Daoy (cell line): ENCODE data around the gene C11orf97. TPM values are rescaled to one million over a fixed set of nuclear protein-coding genes. Genes with fewer than 3 reads are reported as not detected.
"Not testable (repeated sequence)": the region's sequence is repeated elsewhere in the genome, so short reads cannot be mapped to it uniquely, and the experiment has no call there.

ENCODE experiments used
- DNase-seq: peaks from one replicate; pipeline ENCODE4 v3.0.0-alpha.2; 2015; ENCODE audit warnings: low read depth
- total RNA-seq: library from RNA; depleted of rRNA; stranded (reverse); fragments of >200 nt; shearing (Covaris generic); gene quantifications from 2 replicates; pipeline ENCODE4 v1.2.3, GENCODE V29; 2014

C11orf97 gene
- total RNA-seq, 1 experiment from 2014 or later = not detected

DNA sequence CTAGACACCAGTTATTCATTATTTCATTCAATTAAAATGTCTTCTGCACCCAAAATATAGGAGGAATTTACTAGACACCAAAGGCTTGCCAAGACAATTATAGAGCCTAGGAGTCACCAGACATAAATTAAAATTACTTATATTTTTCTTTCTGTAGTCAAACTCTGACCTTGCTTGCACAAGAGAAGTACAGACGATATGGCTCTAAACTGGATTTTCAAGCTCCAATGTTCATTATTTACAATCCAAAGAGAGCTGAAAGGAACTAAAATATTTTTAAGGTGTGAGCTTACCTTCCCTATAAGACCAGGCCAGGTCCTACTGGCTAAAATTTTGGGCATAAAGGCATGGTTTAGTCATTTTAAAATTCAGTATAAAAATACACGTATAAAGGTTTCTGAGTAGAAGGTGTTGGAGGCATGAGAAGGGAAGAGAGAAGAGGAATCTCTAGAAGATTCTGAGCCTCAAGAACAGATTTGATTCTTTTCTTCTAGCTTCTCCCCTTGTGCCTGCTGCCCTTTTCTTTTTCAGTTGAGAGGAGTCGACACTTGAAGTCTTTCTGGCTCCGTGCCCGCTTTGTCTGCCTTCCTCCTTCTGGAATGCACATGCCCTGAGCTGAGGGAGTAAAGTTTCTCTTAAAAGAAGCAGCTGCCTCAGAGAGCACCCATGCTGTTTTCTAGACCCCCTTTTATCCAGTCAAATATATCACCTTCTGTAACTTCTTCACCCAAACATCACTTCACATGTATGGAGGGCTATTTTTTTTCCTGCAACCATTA, 13.5 kb downstream of the C11orf97 start:
- DNase-seq = peak; percentile 72

- no peak for DNase-seq
Measured at GRCh38 chr11:94526645-94527438, 14.6 kb downstream of the C11orf97 start.

GRCh38 chr11:94528551-94528950, 16.3 kb downstream of the C11orf97 start:
- DNase-seq = no peak

DNA sequence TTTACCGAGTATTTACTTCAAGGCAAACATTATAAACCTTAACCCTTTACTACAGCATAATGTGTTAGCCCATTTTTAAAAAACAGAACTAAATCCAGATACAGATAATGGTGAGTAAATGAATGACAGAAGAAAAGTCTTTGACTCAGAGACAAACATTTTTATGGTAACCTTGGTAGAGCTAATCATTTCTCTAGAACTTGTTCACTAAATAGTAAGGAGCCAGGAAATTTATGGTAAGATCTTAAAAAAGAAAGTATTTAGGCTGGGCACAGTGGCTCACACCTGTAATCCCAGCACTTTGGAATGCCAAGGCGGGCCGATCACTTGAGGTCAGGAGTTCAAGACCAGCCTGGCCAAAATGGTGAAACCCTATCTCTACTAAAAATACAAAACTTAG, 19.9 kb downstream of the C11orf97 start:
- no peak for DNase-seq

- no peak for DNase-seq
Measured at GRCh38 chr11:94533206-94533605, 20.9 kb downstream of the C11orf97 start.

GRCh38 chr11:94533696-94534630, 21.7 kb downstream of the C11orf97 start:
- DNase-seq = no peak

DNA sequence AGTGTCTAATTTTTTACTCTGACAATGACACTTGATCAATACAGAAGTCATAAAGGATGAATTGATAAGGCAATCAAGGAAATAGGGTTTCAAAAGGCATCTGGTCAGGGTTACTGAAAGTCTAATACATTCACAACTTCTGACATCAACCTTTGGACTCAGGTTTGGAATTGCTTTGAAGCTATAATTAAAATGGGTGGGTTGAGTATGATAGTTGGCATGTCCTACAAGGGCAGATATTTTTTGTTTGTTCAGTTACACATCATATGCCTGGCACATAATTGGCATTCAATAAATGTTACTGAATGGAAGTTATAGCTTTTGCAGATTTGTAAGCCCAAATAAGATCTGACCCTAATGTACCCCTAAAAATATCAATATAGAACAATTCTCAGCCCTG, 24.1 kb downstream of the C11orf97 start:
- DNase-seq = no peak

- DNase-seq = no peak
Measured at GRCh38 chr11:94537031-94537600, 24.9 kb downstream of the C11orf97 start.

DNA sequence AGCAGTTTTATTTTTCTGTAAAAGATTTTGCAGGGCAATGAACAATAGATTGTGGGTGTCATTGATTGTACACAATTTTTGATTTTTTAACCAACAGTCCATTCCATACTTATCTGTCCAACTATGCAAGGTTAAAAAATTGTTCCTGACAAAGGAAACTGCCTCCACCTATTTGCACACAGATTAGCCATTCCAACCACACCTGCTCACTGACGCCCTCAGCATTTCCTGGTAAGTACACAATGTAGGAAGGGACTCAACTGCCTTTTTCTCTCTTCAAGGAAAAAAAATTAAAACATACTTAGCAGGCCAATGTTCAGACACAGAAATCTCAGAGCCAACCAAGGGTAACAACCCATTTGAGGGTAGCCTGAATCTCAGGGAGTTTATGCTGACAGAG, 27.2 kb downstream of the C11orf97 start:
- no peak for DNase-seq

GRCh38 chr11:94543695-94544645, 31.7 kb downstream of the C11orf97 start, which contains the start of gene FUT4:
FUT4 (plus strand) TSS chr11:94543921; CDS start chr11:94544134, 213 bp downstream.
- peak; percentile 90 for DNase-seq

DNA sequence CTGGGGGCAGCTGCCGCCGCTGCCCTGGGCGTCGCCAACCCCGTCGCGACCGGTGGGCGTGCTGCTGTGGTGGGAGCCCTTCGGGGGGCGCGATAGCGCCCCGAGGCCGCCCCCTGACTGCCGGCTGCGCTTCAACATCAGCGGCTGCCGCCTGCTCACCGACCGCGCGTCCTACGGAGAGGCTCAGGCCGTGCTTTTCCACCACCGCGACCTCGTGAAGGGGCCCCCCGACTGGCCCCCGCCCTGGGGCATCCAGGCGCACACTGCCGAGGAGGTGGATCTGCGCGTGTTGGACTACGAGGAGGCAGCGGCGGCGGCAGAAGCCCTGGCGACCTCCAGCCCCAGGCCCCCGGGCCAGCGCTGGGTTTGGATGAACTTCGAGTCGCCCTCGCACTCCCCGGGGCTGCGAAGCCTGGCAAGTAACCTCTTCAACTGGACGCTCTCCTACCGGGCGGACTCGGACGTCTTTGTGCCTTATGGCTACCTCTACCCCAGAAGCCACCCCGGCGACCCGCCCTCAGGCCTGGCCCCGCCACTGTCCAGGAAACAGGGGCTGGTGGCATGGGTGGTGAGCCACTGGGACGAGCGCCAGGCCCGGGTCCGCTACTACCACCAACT, 32.5 kb downstream of the C11orf97 start:
- no peak for DNase-seq

DNA sequence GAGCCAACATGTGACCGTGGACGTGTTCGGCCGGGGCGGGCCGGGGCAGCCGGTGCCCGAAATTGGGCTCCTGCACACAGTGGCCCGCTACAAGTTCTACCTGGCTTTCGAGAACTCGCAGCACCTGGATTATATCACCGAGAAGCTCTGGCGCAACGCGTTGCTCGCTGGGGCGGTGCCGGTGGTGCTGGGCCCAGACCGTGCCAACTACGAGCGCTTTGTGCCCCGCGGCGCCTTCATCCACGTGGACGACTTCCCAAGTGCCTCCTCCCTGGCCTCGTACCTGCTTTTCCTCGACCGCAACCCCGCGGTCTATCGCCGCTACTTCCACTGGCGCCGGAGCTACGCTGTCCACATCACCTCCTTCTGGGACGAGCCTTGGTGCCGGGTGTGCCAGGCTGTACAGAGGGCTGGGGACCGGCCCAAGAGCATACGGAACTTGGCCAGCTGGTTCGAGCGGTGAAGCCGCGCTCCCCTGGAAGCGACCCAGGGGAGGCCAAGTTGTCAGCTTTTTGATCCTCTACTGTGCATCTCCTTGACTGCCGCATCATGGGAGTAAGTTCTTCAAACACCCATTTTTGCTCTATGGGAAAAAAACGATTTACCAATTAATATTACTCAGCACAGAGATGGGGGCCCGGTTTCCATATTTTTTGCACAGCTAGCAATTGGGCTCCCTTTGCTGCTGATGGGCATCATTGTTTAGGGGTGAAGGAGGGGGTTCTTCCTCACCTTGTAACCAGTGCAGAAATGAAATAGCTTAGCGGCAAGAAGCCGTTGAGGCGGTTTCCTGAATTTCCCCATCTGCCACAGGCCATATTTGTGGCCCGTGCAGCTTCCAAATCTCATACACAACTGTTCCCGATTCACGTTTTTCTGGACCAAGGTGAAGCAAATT, 33.3 kb downstream of the C11orf97 start:
- no peak for DNase-seq

GRCh38 chr11:94546162-94546470, 33.9 kb downstream of the C11orf97 start:
- no peak for DNase-seq

DNA sequence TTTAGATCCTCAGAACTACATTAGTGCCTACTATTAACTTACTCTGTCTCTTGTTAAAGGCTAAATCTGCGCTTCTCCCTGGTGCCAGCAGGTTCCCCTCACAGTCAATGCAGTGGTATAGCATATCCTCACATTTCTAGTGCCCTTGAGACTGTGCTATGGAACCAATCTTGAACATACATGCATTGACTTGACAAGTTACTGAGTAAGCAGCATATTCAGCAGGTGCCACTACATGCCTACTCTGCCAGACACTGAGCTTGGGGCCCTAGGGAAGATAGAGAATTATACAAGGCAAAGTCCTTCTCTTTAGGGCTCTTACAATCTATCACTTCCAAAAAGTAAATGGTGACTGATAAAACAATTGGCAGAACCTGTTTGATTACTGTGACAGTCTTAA, 34.6 kb downstream of the C11orf97 start:
- DNase-seq = no peak

DNA sequence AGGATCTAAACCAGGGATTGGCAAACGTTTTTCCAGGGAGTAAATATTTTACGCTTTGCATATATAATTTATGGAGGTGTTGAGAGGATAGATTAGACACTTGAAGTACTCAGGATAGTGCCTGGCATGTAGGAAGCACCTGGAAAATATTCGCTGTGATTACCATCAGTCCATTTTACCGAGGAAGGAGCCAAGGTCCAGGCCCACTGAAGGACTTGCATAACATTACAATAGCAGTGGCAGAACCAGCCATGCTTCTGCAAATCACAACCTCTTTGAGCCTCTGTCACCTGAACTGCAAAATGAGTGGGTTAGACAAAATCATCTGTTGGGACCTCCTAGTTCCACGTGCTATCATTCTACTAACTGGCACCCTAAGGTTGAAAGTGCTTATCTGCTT, 36.9 kb downstream of the C11orf97 start:
- no peak for DNase-seq

DNA sequence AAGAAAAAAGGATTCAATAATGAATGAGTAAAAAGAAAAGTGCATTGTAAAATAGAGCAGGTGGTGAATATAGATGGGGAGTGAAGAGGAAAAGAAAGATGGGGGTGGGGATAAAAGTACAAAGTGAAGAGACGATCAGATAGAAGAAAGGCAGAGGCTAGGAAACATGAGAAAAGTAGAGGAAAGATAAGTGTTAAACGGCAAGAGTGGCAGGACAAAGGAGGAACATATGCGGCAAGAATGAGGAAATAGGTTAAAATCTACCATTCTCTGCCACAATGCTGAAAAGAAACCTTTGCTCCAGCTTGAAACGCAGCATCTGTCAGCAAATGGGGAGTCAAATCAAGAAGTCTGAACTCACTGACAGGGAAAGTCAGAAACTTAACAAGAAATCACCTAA, 38.3 kb downstream of the C11orf97 start:
- DNase-seq = no peak

GRCh38 chr11:94553938-94554337, 41.7 kb downstream of the C11orf97 start:
- peak; percentile 58 for DNase-seq

- not testable (repeated sequence) for DNase-seq
Measured at GRCh38 chr11:94555752-94556329, 43.6 kb downstream of the C11orf97 start.

- DNase-seq = no peak
Measured at GRCh38 chr11:94557421-94557820, 45.2 kb downstream of the C11orf97 start.
